A549 (cell line): ENCODE results near the gene VSTM2B.

Experiments
- BHLHE40 ChIP-seq: IDR thresholded peaks from 2 replicates; pipeline ENCODE4 v1.6.1; 2012; ENCODE audit warnings: low read depth, low read length, inconsistent platforms
- CHD4 ChIP-seq: fragments of 200-600 bp; sonication (generic); IDR thresholded peaks from 2 replicates; pipeline ENCODE4 v1.6.1; 2016; ENCODE audit warnings: antibody characterized with exemption, mild to moderate bottlenecking, borderline replicate concordance
- CTCF ChIP-seq: fragments of >200 bp; sonication (Bioruptor Twin); formaldehyde crosslinking; IDR thresholded peaks from 3 replicates; pipeline ENCODE4 v1.5.1; 2016
- EHMT2 ChIP-seq: fragments of 200-600 bp; sonication (generic); IDR thresholded peaks from 2 replicates; pipeline ENCODE4 v1.6.1; 2016; ENCODE audit warnings: antibody characterized with exemption, low read depth, mild to moderate bottlenecking, moderate library complexity
- EP300 ChIP-seq, 2 experiments: fragments of >200 bp; sonication (Bioruptor Twin); formaldehyde crosslinking; IDR thresholded peaks; 2 replicates in 1 of 2; 3 replicates in 1 of 2; pipeline ENCODE4 v1.6.1; 2016 to 2017
- HMGXB4 ChIP-seq: fragments of 250-450 bp; sonication (Bioruptor Pico); IDR thresholded peaks from 2 replicates; pipeline ENCODE4 v1.5.0; 2021; ENCODE audit warnings: mild to moderate bottlenecking, moderate library complexity, borderline replicate concordance
- HOXA7 ChIP-seq: fragments of 250-450 bp; sonication (Bioruptor Pico); IDR thresholded peaks from 2 replicates; pipeline ENCODE4 v1.5.0; 2020; ENCODE audit warnings: mild to moderate bottlenecking, moderate library complexity
- JUN ChIP-seq, 2 experiments: fragments of >200 bp; sonication (Bioruptor Twin); formaldehyde crosslinking; IDR thresholded peaks; 2 replicates in 1 of 2; 3 replicates in 1 of 2; pipeline ENCODE4 v1.6.1; 2016 to 2017
- NR3C1 ChIP-seq: fragments of >200 bp; sonication (Bioruptor Twin); formaldehyde crosslinking; IDR thresholded peaks from 3 replicates; pipeline ENCODE4 v1.6.1; 2017
- PBX3 ChIP-seq: IDR thresholded peaks from 2 replicates; pipeline ENCODE4 v1.6.1; 2012
- POLR2A ChIP-seq: IDR thresholded peaks from 2 replicates; pipeline ENCODE4 v1.6.1; 2012; ENCODE audit warnings: mild to moderate bottlenecking, low read length
- REST ChIP-seq: fragments of 200-600 bp; sonication (generic); IDR thresholded peaks from 2 replicates; pipeline ENCODE4 v1.6.1; 2016; ENCODE audit warnings: antibody characterized with exemption, mild to moderate bottlenecking, moderate library complexity
- RFX5 ChIP-seq: fragments of 450-650 bp; IDR thresholded peaks from 2 replicates; pipeline ENCODE4 v1.7.1; 2014; ENCODE audit warnings: antibody characterized with exemption, mild to moderate bottlenecking, moderate library complexity
- SREBF2 ChIP-seq: fragments of 450-650 bp; IDR thresholded peaks from 2 replicates; pipeline ENCODE4 v1.6.1; 2014; ENCODE audit warnings: mild to moderate bottlenecking, moderate library complexity

GRCh38 chr19:29610213-29610573 lies 84.4 kb downstream of the VSTM2B start:
- TF ChIP-seq PBX3 (no peak), CTCF (no peak), CHD4 (no peak), JUN (IDR thresholded peaks at IDR 0.05) (no peak), EHMT2 (no peak), BHLHE40 (no peak), EP300 (IDR thresholded peaks at IDR 0.05) (no peak), NR3C1 (no peak), HOXA7 (CRISPR knock-in tag) (no peak), POLR2A (no peak; the same call in 1 of the 2 replicates), REST (no peak), HMGXB4 (CRISPR knock-in tag) (no peak), SREBF2 (no peak), RFX5 (no peak)
